Anterior cingulate cortex (tissue), 58 donors: Measurements from ENCODE around the gene KRT36.

Experiments
- DNase-seq, 58 donors: peaks; one replicate each; lab custom pipeline; 2025; lab: John Stamatoyannopoulos, UW

KRT36 gene

GRCh38 chr17:41522301-41523224 lies 32.9 kb upstream of the KRT36 start:
- no peak for DNase-seq

- no peak for DNase-seq
Measured at GRCh38 chr17:41521574-41522261, 32.0 kb upstream of the KRT36 start.

GRCh38 chr17:41520821-41521521 lies 31.3 kb upstream of the KRT36 start:
- DNase-seq = no peak

GRCh38 chr17:41519501-41520224 lies 30.0 kb upstream of the KRT36 start:
- DNase-seq = no peak

- no peak for DNase-seq
Measured at GRCh38 chr17:41518789-41519449, 29.2 kb upstream of the KRT36 start, which contains the start of gene KRT15. KRT15 (minus strand) TSS chr17:41518890; CDS start chr17:41518827, 63 bp downstream.

- no peak for DNase-seq
Measured at GRCh38 chr17:41518031-41518430, 28.3 kb upstream of the KRT36 start.

GRCh38 chr17:41516830-41517283 lies 27.1 kb upstream of the KRT36 start:
- no peak for DNase-seq

GRCh38 chr17:41516147-41516829 lies 26.6 kb upstream of the KRT36 start:
- no peak for DNase-seq

- DNase-seq = no peak
Measured at GRCh38 chr17:41513168-41513547, 23.4 kb upstream of the KRT36 start.

- DNase-seq = no peak
Measured at GRCh38 chr17:41512546-41513167, 22.9 kb upstream of the KRT36 start.

- no peak for DNase-seq
Measured at GRCh38 chr17:41511716-41512115, 22.0 kb upstream of the KRT36 start.

- no peak for DNase-seq
Measured at GRCh38 chr17:41511116-41511515, 21.4 kb upstream of the KRT36 start.

GRCh38 chr17:41510251-41511065 lies 20.7 kb upstream of the KRT36 start:
- DNase-seq = no peak

- no peak for DNase-seq
Measured at GRCh38 chr17:41507315-41507880, 17.7 kb upstream of the KRT36 start.

GRCh38 chr17:41505809-41506767 lies 16.4 kb upstream of the KRT36 start:
- no peak for DNase-seq
